NCI-H2029 (cell line): ENCODE data around the gene IGFBP4.
"Not testable (repeated sequence)": the region's sequence is repeated elsewhere in the genome, so short reads cannot be mapped to it uniquely, and the experiment has no call there.

Source experiments
- DNase-seq: peaks from one replicate; lab custom pipeline; 2025; lab: John Stamatoyannopoulos, UW

The IGFBP4 gene

GRCh38 chr17:40443196-40443987 lies at the start of gene IGFBP4:
Gene IGFBP4, plus strand, starts transcription at chr17:40443450. Its CDS starts 286 bp downstream, at chr17:40443736.
- DNase-seq: peak; percentile 38

DNA sequence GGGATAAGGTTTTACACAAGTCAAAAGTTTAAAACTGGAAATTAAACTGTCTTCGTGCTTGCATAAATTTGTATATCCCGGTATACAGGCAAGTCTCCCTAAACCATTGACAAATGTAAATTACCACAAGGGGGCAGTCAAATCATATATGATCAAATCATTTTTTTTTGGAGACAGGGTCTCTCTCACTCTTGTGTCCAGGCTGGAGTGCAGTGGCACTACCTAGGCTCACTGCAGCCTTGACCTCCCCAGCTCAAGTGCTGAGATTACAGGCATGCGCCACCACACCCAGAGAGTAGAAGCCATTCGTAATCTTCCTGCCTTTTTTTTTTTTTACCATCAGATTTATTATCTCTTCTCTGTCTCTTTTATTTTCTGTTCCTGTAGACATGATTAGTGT lies 44.1 kb upstream of the IGFBP4 start:
- peak; percentile 37 for DNase-seq

DNA sequence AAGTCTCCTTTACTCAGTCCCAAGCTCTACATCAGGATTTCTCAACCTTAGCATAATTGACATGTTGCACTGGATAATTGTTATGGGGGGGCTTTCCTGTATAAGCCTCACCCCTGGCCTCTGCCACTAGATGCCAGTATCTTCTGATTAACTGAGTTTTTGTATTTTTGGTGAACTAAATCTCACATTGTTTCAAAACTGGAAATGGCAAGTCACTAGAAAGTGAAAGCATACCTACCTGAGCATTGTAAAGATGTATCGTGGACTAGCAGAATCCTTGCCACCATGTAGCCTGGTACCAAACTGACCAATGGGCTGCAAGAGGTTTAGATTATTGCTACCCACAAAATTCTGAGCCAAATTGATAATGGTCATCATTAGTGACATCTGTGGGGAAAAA lies 40.6 kb upstream of the IGFBP4 start:
- no peak for DNase-seq

- DNase-seq: no peak
These were observed 39.2 kb upstream of the IGFBP4 start for GRCh38 chr17:40404003-40404402.

GRCh38 chr17:40407460-40407859 lies 35.8 kb upstream of the IGFBP4 start:
- no peak for DNase-seq

DNA sequence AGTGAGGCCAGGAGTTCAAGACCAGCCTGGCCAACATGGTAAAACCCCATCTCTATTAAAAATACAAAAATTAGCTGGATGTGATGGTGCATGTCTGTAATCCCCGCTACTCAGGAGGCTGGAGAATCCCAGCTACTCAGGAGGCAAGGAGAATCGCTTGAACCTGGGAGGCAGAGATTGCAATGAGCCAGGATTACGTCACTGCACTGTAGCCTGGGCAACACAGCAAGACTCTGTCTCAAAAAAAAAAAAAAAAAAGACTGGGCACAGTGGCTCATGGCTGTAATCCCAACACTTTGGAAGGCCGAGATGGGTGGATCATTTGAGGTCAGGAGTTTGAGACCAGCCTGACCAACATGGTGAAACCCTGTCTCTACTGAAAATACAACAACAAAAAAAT lies 33.7 kb upstream of the IGFBP4 start:
- DNase-seq: not testable (repeated sequence)

GRCh38 chr17:40410082-40410481 lies 33.2 kb upstream of the IGFBP4 start:
- DNase-seq: no peak

- DNase-seq: no peak
These were observed 31.4 kb upstream of the IGFBP4 start for GRCh38 chr17:40411821-40412220.

DNA sequence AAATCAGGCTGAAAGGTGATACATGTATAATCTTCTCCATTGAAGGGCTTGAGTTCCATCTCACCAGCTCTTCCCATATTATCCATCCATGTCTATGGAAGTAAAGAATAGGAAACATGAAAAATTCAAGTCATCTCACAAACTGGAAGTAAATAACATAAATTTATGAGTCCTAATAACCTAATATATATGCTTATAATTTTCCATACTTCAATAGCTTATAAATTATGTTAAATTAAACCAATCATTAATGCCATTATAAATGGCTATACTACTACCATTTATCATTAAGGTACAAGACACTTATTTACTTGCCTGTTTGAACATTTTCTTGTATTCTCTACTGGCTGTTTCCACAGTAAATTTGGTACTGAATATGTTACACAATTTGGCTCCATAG lies 30.4 kb upstream of the IGFBP4 start:
- DNase-seq: no peak

DNA sequence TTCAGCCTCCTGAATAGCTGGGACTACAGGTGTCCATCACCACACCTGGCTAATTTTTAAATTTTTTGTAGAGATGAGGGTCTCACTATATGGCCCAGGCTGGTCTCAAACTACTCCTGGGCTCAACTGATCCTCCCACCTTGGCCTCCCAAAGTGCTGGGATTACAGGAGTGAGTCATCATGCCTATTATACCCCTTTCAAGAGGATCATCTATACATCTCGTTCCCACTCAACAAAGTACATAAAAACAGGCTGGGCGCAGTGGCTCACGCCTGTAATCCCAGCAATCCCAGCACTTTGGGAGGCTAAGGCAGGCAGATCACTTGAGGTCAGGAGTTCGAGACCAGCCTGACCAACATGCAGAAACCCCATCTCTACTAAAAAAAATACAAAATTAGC lies 28.9 kb upstream of the IGFBP4 start:
- DNase-seq: not testable (repeated sequence)

DNA sequence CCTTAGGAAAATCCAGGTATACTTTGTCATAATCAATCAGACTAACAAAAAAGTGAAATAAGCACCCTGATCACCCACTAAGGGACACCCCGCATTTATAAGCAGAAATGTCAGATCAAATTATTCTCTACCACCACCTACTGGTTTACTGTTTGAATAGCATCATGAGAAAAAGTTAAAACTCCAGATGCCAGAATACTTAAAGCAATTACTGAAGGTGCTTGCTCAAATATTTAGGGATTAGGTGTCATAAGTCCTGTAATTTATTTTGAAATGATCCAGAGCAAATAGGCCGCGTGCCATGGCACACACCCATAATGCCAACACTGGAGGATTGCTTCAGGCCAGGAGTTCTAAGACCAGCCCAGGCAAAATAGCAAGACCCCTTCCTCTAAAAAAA lies 27.9 kb upstream of the IGFBP4 start:
- no peak for DNase-seq

DNA sequence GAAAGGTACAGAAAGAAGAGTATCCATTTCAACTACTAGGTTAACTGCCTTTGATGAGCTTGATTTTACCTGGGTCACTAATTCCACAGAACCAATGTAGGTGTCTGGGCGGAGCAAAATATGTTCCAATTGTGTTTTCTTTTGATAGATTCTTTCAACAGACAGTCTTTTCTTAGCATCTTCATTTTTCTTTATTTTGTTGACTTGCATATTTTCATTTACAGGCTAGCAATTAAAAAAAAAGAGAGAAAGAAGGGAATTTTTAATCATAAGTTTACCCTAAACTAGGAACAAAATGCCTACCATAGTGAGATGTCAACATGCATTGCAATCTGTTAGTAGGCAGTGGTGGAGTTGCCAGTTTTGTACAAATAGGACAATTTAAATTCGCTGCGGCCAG lies 26.6 kb upstream of the IGFBP4 start:
- no peak for DNase-seq

DNA sequence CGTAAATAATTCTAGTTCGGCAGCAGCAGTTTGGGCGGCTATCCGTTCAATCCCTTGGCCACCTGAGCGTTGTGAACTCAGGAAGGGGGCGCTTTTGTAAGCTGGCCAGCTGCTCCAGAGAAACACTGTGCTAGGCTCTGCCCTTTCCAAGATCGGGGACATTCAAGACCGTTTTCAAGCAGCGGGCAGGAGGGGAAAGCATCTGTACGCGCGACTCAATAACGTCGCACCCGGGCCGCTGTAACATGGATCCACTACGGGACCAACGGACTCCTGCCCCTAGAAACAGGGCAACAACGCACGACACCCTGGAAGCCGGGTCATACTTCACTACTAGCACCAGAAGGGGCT lies 26.0 kb upstream of the IGFBP4 start:
- DNase-seq: no peak

DNA sequence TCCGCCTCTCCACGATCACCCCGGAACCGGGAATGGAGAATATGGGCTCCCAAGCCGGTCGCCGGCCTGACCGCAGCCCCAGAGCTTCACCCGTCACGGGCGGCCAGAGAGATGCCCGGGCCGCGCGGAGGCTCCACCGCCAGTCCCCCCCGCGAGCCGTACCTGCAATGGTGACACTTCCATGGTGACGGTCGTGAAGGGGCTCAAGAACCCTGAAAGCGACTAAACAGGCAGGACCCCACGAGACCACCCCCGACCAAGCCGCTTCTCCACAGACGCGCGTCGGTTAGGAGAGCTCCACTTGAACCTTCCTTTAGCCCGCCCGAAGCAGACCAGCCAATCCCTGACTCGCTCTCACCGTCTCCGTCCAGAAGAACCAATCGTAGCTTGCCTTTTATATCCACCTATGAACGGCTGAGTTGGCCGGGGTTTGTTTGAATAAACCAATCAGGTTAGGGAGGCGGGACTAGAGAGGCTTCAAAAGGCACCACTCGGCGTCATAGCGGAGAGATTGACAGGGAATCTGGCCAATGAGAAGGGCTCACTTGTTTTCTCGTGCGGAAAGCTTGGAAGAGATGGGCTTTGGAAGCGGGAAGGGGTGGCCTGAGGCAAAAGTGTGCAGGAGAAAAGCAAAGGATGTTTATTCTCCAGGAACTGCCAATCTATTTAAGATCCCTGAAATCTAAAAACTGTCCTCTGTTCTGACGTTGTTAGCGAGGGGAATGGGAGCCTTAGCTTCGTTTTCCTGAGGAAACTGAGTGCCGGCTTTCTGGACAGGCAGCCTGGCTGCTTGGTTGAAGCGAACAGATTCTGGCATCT lies 25.4 kb upstream of the IGFBP4 start, which contains the start of gene TOP2A:
TOP2A (minus strand) TSS at position 288 of the 819 bp plus-strand sequence; CDS start at position 183, 105 bp downstream.
- DNase-seq: peak; percentile 100

GRCh38 chr17:40418428-40418706 lies 24.9 kb upstream of the IGFBP4 start:
- DNase-seq: no peak

GRCh38 chr17:40419559-40420331 lies 23.5 kb upstream of the IGFBP4 start:
- peak; percentile 51 for DNase-seq

DNA sequence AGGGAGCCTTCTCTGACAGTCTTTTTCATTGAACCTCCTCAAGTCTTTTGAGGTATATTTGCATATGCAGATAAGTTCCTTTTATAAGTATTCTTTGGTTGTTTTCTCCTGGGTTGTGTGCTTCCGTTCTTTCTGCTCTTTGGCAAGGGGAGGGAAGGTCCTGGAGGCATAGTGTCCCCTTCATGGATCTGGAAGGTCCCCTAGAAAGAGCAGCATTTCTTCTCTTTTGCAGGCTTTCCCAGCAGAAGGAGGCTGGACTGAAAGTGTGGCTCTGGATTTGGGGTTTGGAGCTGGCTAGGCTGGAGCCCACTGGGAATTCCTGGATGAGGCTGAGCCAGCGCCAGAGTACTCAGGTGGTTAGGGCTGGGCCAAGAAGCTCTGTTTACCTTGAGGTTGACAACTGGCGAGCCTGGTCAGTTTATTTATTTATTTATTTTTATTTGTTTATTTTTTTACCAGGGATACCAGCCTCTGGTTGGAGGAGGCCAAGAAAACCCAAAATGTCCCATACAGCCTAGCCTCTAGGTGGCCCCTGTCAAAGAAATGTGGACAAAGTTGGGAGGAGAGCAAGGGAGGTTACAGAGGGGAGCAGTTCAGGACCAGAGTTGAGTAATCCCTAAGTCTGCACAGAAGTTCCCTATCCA lies 20.1 kb upstream of the IGFBP4 start:
- DNase-seq: peak; percentile 76

- DNase-seq: no peak
These were observed 17.5 kb upstream of the IGFBP4 start for GRCh38 chr17:40425741-40426140.

GRCh38 chr17:40427002-40427491 lies 16.2 kb upstream of the IGFBP4 start:
- DNase-seq: no peak

DNA sequence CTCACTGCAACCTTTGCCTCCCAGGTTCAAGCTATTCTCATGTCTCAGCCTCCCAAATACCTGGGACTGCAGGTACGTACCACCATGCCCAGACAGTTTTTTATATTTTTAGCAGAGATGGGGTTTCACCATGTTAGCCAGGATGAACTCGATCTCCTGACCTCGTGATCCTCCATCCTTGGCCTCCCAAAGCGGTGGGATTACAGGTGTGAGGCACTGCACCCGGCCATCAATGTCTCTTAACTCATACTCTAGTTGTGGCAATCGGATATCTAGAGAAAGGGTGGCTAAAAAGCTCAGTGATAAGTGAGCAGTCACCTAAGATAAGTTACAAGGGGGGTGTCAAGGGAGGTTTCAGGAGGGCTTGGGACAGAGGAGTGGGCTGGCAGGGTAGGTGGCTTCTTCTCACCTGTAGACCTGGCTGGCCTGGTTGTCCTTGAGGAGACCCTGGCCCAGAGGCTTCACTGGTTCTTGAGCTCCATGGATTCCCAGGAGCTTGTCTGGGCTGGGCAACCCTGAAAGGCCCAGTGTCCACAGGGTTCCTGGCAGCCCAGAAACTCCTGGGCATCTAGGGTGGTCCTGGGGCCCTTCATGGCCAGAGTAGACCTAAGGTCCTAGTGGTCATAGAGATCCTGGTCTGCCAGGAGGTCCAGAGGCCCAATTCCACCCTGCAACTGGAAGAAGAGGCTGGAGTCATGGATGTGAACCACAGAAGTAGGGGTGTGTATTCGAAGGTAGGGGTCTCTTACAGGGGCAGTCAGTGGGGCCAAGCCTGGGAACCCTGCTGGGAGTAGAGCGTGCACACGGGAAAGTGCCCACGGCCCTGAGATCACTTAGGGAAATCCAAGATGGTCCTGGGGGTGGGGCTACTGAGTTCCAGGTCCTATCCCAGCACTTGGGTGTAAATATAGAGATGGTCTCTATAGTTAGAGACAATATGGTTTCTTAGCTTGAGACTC lies 12.7 kb upstream of the IGFBP4 start:
- DNase-seq: no peak

GRCh38 chr17:40431231-40431602 lies 12.0 kb upstream of the IGFBP4 start:
- no peak for DNase-seq
